Peyer's patch (tissue), 4 donors: ENCODE measurements around the gene POTEG.
"Not testable (repeated sequence)": the region's sequence is repeated elsewhere in the genome, so short reads cannot be mapped to it uniquely, and the experiment has no call there.

ENCODE experiments used
- POLR2A ChIP-seq, 2 donors: fragments of 450-650 bp; IDR thresholded peaks; one replicate each; pipeline ENCODE4 v1.5.1; 2017; ENCODE audit warnings: antibody characterized with exemption in 2 of 2, mild to moderate bottlenecking in 2 of 2, moderate library complexity in 2 of 2
- TF ChIP-seq, protein P1 (sequence below), 6 experiments: fragments of 450-650 bp in 4 of 6; fragments of 200-600 bp in 2 of 6; sonication (generic) in 1 of 6; IDR thresholded peaks; one replicate each; pipeline ENCODE4 v1.5.1; 2017 to 2019; ENCODE audit warnings: antibody characterized with exemption in 6 of 6, mild to moderate bottlenecking in 3 of 6, moderate library complexity in 1 of 6

DNA sequence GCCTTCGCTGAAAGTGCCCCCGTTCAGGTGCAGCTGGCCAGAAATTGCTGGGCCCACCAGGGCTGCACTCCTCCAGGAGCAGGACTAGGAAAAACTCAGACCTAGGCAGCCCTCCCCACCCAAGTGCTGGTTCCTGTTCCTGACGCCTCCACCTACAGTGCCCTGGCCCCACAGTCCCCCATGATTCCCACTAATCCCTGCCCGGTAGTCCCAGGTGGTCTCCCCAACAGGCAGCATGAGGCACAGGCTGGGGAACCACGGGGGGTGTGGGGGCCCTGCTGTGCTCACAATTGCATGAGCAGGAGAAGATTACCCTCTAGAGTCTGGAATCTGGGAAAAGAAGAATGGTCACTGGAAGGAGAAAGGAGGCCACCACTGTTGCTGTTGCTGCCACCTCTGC, 46.4 kb upstream of the POTEG start:
- TF ChIP-seq, protein P1, sequence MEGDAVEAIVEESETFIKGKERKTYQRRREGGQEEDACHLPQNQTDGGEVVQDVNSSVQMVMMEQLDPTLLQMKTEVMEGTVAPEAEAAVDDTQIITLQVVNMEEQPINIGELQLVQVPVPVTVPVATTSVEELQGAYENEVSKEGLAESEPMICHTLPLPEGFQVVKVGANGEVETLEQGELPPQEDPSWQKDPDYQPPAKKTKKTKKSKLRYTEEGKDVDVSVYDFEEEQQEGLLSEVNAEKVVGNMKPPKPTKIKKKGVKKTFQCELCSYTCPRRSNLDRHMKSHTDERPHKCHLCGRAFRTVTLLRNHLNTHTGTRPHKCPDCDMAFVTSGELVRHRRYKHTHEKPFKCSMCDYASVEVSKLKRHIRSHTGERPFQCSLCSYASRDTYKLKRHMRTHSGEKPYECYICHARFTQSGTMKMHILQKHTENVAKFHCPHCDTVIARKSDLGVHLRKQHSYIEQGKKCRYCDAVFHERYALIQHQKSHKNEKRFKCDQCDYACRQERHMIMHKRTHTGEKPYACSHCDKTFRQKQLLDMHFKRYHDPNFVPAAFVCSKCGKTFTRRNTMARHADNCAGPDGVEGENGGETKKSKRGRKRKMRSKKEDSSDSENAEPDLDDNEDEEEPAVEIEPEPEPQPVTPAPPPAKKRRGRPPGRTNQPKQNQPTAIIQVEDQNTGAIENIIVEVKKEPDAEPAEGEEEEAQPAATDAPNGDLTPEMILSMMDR (IDR thresholded peaks at IDR 0.05): not testable (repeated sequence)
- TF ChIP-seq POLR2A (IDR thresholded peaks at IDR 0.05): not testable (repeated sequence)
